Transverse colon (tissue), 4 donors: ENCODE measurements around the gene HOGA1. TPM values are rescaled to one million over a fixed set of nuclear protein-coding genes. Genes with fewer than 3 reads are reported as not detected.

ENCODE experiments used
- DNase-seq: peaks from one replicate; pipeline ENCODE4 v3.0.0-alpha.2; 2019
- H3K27ac ChIP-seq, 4 donors: fragments of 200-600 bp; sonication (generic); 2 replicates each; pipeline ENCODE4 v1.5.1; 2016 to 2018; ENCODE audit warnings: inconsistent platforms in 4 of 4
- H3K27me3 ChIP-seq: fragments of 200-600 bp; sonication (generic); 2 replicates; pipeline ENCODE4 v1.5.1; 2017; ENCODE audit warnings: inconsistent platforms
- H3K36me3 ChIP-seq, 4 donors: fragments of 200-600 bp; sonication (generic); 2 replicates each; pipeline ENCODE4 v1.5.1; 2017 to 2019; ENCODE audit warnings: inconsistent platforms in 4 of 4
- H3K4me1 ChIP-seq, 4 donors: fragments of 200-600 bp; sonication (generic); 2 replicates each; pipeline ENCODE4 v1.5.1; 2017 to 2020; ENCODE audit warnings: inconsistent platforms in 4 of 4
- H3K4me3 ChIP-seq, 4 donors: fragments of 200-600 bp; sonication (generic); 1 replicate in 1 of 4; 2 replicates in 3 of 4; pipeline versions ENCODE4 v1.5.1 to v1.6.1; 2017 to 2019; ENCODE audit warnings: inconsistent platforms in 4 of 4
- H3K9me3 ChIP-seq, 2 donors: fragments of 200-600 bp; sonication (generic); 2 replicates each; pipeline ENCODE4 v1.5.1; 2017 to 2019; ENCODE audit warnings: inconsistent platforms in 2 of 2
- CTCF ChIP-seq, 5 experiments: fragments of 200-600 bp in 3 of 5; fragments of 450-650 bp in 2 of 5; sonication (generic) in 3 of 5; IDR thresholded peaks; 1 replicate in 2 of 5; 2 replicates in 3 of 5; pipeline ENCODE4 v1.5.1; 2016 to 2017; ENCODE audit warnings: antibody characterized with exemption in 5 of 5, inconsistent platforms in 3 of 5, mild to moderate bottlenecking in 2 of 5, moderate library complexity in 1 of 5
- EP300 ChIP-seq: sonication (generic); formaldehyde crosslinking; IDR thresholded peaks from one replicate; pipeline ENCODE4 v1.6.1; 2017; ENCODE audit warnings: antibody characterized with exemption, low read depth
- POLR2A ChIP-seq: fragments of 450-650 bp; IDR thresholded peaks from one replicate; pipeline ENCODE4 v1.6.1; 2016; ENCODE audit warnings: antibody characterized with exemption, mild to moderate bottlenecking, moderate library complexity
- POLR2AphosphoS5 ChIP-seq, 3 donors: sonication (generic); formaldehyde crosslinking; IDR thresholded peaks; one replicate each; pipeline ENCODE4 v1.6.1; 2016; ENCODE audit warnings: antibody characterized with exemption in 3 of 3
- WGBS, 2 donors: methylation state at CpG; one replicate each; pipeline ENCODE4 v1.1.5; 2018; ENCODE audit warnings: low coverage in 1 of 2; 5-methylcytosine and 5-hydroxymethylcytosine counted together
- in situ Hi-C, 4 donors: fragments of 200-750 bp; cut with MboI; loops; one replicate each; pipeline versions ENCODE4 v1.15.0 to v1.15.1; 2017; ENCODE audit warnings: low sequenced_read_pairs in 3 of 4, low pct_ligation_motif_present in 1 of 4, low pct_unique_long_range_greater_than_20kb in 1 of 4
- intact Hi-C: fragments of 100-400 bp; cut with DNase I; formaldehyde crosslinking; loops from one replicate; pipeline ENCODE4 v1.15.1; 2023; ENCODE audit warnings: low total_unique reads
- total RNA-seq, 4 donors: library from RNA; depleted of rRNA; stranded (reverse); fragments of >200 nt; gene quantifications; one replicate each; pipeline ENCODE4 v1.1.0, GENCODE V29; 2016

HOGA1 gene
- total RNA-seq, 4 donors from 2014 or later, result not detected

- Histone ChIP-seq H3K36me3 (no peaks in the 10 kb centered on the region), H3K4me3 (no peak overlapping the region), H3K27me3 (no peaks in the 10 kb centered on the region), H3K9me3 (no peaks in the 10 kb centered on the region), H3K27ac (no peak overlapping the region), H3K4me1 (no peaks in the 10 kb centered on the region)
- DNase-seq, result no peak
- in situ Hi-C loops, result no loop called here
- TF ChIP-seq CTCF (IDR thresholded peaks at IDR 0.05) (no peak), POLR2AphosphoS5 (IDR thresholded peaks at IDR 0.05) (no peak), POLR2A (no peak), EP300 (no peak)
- intact Hi-C loops, result no loop called here
- WGBS, 2 donors, result 88% methylated on average over 12 of the region's 12 CpGs; no CpG with 5 or more reads in 1 of the 2 donors
These were observed 27.3 kb downstream of the HOGA1 start for GRCh38 chr10:97611473-97611872.

GRCh38 chr10:97612386-97612785 is 28.2 kb downstream of the HOGA1 start:
- Histone ChIP-seq H3K9me3 (no peaks in the 10 kb centered on the region), H3K4me3 (no peak overlapping the region), H3K4me1 (no peaks in the 10 kb centered on the region), H3K36me3 (no peaks in the 10 kb centered on the region), H3K27me3 (no peaks in the 10 kb centered on the region), H3K27ac (no peak overlapping the region)
- in situ Hi-C loops, result no loop called here
- no peak for TF ChIP-seq EP300
- peak in 4 of 5 experiments; percentile 20 to 32 (median 28) for TF ChIP-seq CTCF (IDR thresholded peaks at IDR 0.05)
- no peak for TF ChIP-seq POLR2AphosphoS5 (IDR thresholded peaks at IDR 0.05)
- no peak for TF ChIP-seq POLR2A
- intact Hi-C loops, result no loop called here
- WGBS, 2 donors, result 36 to 50% methylated on average over 2 of the region's 2 CpGs
- no peak for DNase-seq

DNA sequence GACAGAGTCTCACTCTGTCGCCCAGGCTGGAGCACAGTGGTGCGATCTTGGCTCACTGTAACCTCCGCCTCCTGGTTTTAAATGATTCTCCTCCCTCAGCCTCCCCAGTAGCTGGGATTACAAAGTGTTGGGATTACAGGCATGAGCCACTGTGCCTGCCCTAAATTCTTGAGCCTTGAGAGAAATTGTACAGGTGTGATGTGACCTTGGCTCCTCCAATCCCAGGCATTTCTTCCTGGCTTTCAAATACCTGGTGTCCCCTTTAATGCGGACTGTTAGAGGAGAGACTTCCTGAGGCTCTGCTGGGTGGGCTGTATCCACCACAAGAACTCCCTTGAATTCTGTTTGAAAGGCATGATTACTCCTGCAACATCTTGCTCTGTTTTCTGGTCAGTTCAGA is 34.1 kb downstream of the HOGA1 start:
- Histone ChIP-seq H3K27ac (no peak overlapping the region), H3K4me1 (no peaks in the 10 kb centered on the region), H3K36me3 (no peaks in the 10 kb centered on the region), H3K27me3 (no peaks in the 10 kb centered on the region), H3K9me3 (no peaks in the 10 kb centered on the region), H3K4me3 (no peak overlapping the region)
- intact Hi-C loops, result no loop called here
- no peak for DNase-seq
- TF ChIP-seq POLR2AphosphoS5 (IDR thresholded peaks at IDR 0.05) (no peak), POLR2A (no peak), CTCF (IDR thresholded peaks at IDR 0.05) (no peak), EP300 (no peak)
- WGBS, 2 donors, result 92 to 98% methylated on average over 3 to 4 of the region's 4 CpGs
- in situ Hi-C loops, result no loop called here

DNA sequence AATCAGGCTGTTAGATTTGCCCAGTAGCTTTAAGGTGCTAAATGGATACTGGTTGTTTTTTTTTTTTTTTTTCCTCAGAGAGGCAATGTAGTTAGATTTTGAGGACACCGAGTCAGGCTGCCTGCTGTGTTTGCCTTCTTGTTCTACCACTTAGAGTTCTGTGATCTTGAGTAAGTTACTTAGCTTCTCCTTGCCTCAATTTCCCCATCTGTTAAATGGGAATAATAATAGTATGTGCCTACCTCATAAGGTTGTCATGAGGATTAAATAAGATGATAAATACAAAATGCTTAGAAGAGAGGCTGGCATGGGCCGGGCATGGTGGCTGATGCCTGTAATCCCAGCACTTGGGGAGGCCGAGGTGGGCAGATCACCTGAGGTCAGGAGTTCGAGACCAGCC is 34.5 kb downstream of the HOGA1 start:
- Histone ChIP-seq H3K9me3 (no peaks in the 10 kb centered on the region), H3K4me3 (no peak overlapping the region), H3K27ac (no peak overlapping the region), H3K4me1 (no peaks in the 10 kb centered on the region), H3K27me3 (no peaks in the 10 kb centered on the region), H3K36me3 (no peaks in the 10 kb centered on the region)
- in situ Hi-C loops, result no loop called here
- intact Hi-C loops, result no loop called here
- no peak for TF ChIP-seq CTCF (IDR thresholded peaks at IDR 0.05)
- TF ChIP-seq POLR2A, result no peak
- TF ChIP-seq EP300, result no peak
- TF ChIP-seq POLR2AphosphoS5 (IDR thresholded peaks at IDR 0.05), result no peak
- DNase-seq, result no peak
- 91 to 100% methylated on average over 4 of the region's 4 CpGs for WGBS, 2 donors
